ENCODE data around the gene EGFR. TPM values are rescaled to one million over a fixed set of nuclear protein-coding genes. Genes with fewer than 3 reads are reported as not detected.

The EGFR gene
- total RNA-seq, result 10 to 100 TPM; 42.5 to 44.2 TPM

- Histone ChIP-seq H3K4me3 (peak within 1 kb of the TSS; percentile 49 to 50), H3K9me3 (no peaks in the 10 kb centered on the region), H3K27me3 (no peaks in the 10 kb centered on the region), H3K4me1 (peaks cover 36% of the 10 kb centered on the region), H3K27ac (peak within 1 kb of the TSS; percentile 80 to 94 (median 90)), H3K36me3 (replicated peaks in 1 of 2; ENCODE audit: insufficient read depth in 1 of 2, low read depth in 2 of 2) (no peaks in the 10 kb centered on the region)
- no peak for TF ChIP-seq CTCF (IDR thresholded peaks at IDR 0.05)
- peak; percentile 66 to 74 (median 73) for TF ChIP-seq POLR2A (IDR thresholded peaks at IDR 0.05)
- intact Hi-C loops (cut with DNase I), result loop anchor here (10.0 kb wide), 1 partner anchor 224 kb away; no protein-coding TSS in a partner anchor
- peak; percentile 81 to 87 (median 85) for DNase-seq
- 3 to 4% methylated on average over 66 to 74 of the region's 80 CpGs for WGBS, 2 donors
- ATAC-seq, result peak; percentile 77
Observed at GRCh38 chr7:55018361-55019190, at the start of gene EGFR. EGFR (plus strand) TSS chr7:55019017; CDS start chr7:55019278, 261 bp downstream.

- intact Hi-C loops (cut with DNase I), result no loop called here
- no peaks in the 10 kb centered on the region for H3K9me3 ChIP-seq
- ATAC-seq, result no peak
- no peak for TF ChIP-seq POLR2A (IDR thresholded peaks at IDR 0.05)
- no peak for TF ChIP-seq CTCF (IDR thresholded peaks at IDR 0.05)
- no peak overlapping the region for H3K4me3 ChIP-seq
- no peak overlapping the region for H3K27ac ChIP-seq
- 73 to 79% methylated on average over 13 of the region's 13 CpGs for WGBS, 2 donors
- no peaks in the 10 kb centered on the region for H3K27me3 ChIP-seq
- H3K4me1 ChIP-seq, result peaks cover 16% of the 10 kb centered on the region
- H3K36me3 ChIP-seq (replicated peaks in 1 of 2; ENCODE audit: insufficient read depth in 1 of 2, low read depth in 2 of 2), result no peaks in the 10 kb centered on the region
- no peak for DNase-seq
Observed at GRCh38 chr7:54969208-54969967, 49.4 kb upstream of the EGFR start.

- TF ChIP-seq POLR2A (IDR thresholded peaks at IDR 0.05) (no peak), CTCF (IDR thresholded peaks at IDR 0.05) (no peak)
- DNase-seq (no peak), ATAC-seq (no peak)
- H3K9me3 ChIP-seq, result no peaks in the 10 kb centered on the region
- no peaks in the 10 kb centered on the region for H3K27me3 ChIP-seq
- H3K4me1 ChIP-seq, result peaks cover 6% of the 10 kb centered on the region
- intact Hi-C loops (cut with DNase I), result no loop called here
- H3K4me3 ChIP-seq, result no peak overlapping the region
- no peaks in the 10 kb centered on the region for H3K36me3 ChIP-seq (replicated peaks in 1 of 2; ENCODE audit: insufficient read depth in 1 of 2, low read depth in 2 of 2)
- H3K27ac ChIP-seq, result no peak overlapping the region
- WGBS, 2 donors, result 57 to 68% methylated on average over 2 of the region's 2 CpGs
Observed at GRCh38 chr7:54972733-54973294, 46.0 kb upstream of the EGFR start.

- DNase-seq, result no peak
- H3K4me1 ChIP-seq, result no peaks in the 10 kb centered on the region
- 79 to 84% methylated on average over 9 of the region's 9 CpGs for WGBS, 2 donors
- ATAC-seq, result no peak
- no peak overlapping the region for H3K4me3 ChIP-seq
- intact Hi-C loops (cut with DNase I), result no loop called here
- no peaks in the 10 kb centered on the region for H3K36me3 ChIP-seq (replicated peaks in 1 of 2; ENCODE audit: insufficient read depth in 1 of 2, low read depth in 2 of 2)
- no peaks in the 10 kb centered on the region for H3K9me3 ChIP-seq
- H3K27me3 ChIP-seq, result no peaks in the 10 kb centered on the region
- TF ChIP-seq POLR2A (IDR thresholded peaks at IDR 0.05), result no peak
- TF ChIP-seq CTCF (IDR thresholded peaks at IDR 0.05), result no peak
- H3K27ac ChIP-seq, result no peak overlapping the region
Observed at GRCh38 chr7:54978364-54979116, 40.3 kb upstream of the EGFR start.
